ENCODE results near the gene EPB41L5. TPM values are rescaled to one million over a fixed set of nuclear protein-coding genes. Genes with fewer than 3 reads are reported as not detected.

Gene EPB41L5
- total RNA-seq, 1 experiment from 2014 or later = 34.9 TPM

DNA sequence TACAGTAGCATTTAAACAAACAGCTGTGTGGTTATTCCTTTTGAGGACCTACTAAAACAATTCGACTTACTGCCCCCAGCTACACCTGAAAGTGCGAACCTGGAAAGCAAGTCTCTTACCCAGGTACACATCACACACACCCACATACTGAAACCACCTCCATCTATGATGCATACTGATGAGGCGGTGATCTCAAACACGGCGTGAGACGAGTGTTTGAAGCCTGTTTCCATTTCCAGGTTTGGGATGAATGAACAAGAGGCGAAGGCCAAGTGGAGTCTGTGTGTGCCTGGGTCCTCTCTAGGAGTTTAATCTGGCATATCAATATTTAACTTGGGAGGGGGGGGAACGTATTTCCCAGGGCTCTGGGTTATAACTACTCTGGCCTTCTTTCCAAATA is 208.7 kb downstream of the EPB41L5 start:
- ATAC-seq (no peak), DNase-seq (ENCODE audit: low spot score) (no peak)
- peaks cover 11% of the 10 kb centered on the region for H3K4me1 Mint-ChIP-seq
- H3K27ac Mint-ChIP-seq = no peak overlapping the region
- peaks cover 11% of the 10 kb centered on the region for H3K9me3 Mint-ChIP-seq
- peak overlapping the region; percentile 34; the same call in 1 of the 2 replicates for H3K4me3 Mint-ChIP-seq
- peaks cover 48% of the 10 kb centered on the region for H3K27me3 Mint-ChIP-seq (ENCODE audit: low read depth)
- peaks cover 22% of the 10 kb centered on the region for H3K36me3 Mint-ChIP-seq
- POLR2A ChIA-PET = no interaction called here
- CTCF ChIA-PET = no interaction called here
- TF ChIP-seq MYBL2 (CRISPR knock-in tag; IDR thresholded peaks at IDR 0.05) (no peak), ELF4 (CRISPR knock-in tag; IDR thresholded peaks at IDR 0.05; ENCODE audit: low read depth) (no peak), TEAD4 (CRISPR knock-in tag; IDR thresholded peaks at IDR 0.05) (no peak), NFYB (CRISPR knock-in tag; conservative IDR thresholded peaks at IDR 0.05; ENCODE audit: low read depth) (no peak), RORB (CRISPR knock-in tag; IDR thresholded peaks at IDR 0.05) (no peak)
- TF ChIP-seq, protein P1, sequence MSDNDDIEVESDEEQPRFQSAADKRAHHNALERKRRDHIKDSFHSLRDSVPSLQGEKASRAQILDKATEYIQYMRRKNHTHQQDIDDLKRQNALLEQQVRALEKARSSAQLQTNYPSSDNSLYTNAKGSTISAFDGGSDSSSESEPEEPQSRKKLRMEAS (CRISPR knock-in tag; IDR thresholded peaks at IDR 0.05) = no peak
- TF ChIP-seq, protein P2, sequence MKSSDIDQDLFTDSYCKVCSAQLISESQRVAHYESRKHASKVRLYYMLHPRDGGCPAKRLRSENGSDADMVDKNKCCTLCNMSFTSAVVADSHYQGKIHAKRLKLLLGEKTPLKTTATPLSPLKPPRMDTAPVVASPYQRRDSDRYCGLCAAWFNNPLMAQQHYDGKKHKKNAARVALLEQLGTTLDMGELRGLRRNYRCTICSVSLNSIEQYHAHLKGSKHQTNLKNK (CRISPR knock-in tag; IDR thresholded peaks at IDR 0.05) = no peak

- Mint-ChIP-seq H3K27ac (no peak overlapping the region), H3K36me3 (peaks cover 22% of the 10 kb centered on the region), H3K9me3 (peaks cover 11% of the 10 kb centered on the region), H3K4me3 (peak overlapping the region; percentile 56), H3K4me1 (peaks cover 11% of the 10 kb centered on the region), H3K27me3 (ENCODE audit: low read depth) (peaks cover 48% of the 10 kb centered on the region)
- TF ChIP-seq TP53 (CRISPR knock-in tag; IDR thresholded peaks at IDR 0.05) (no peak), ZNF232 (CRISPR knock-in tag; IDR thresholded peaks at IDR 0.05) (no peak), E2F5 (CRISPR knock-in tag; IDR thresholded peaks at IDR 0.05) (no peak), ZNF671 (CRISPR knock-in tag; IDR thresholded peaks at IDR 0.05) (no peak), NR3C1 (CRISPR knock-in tag; conservative IDR thresholded peaks at IDR 0.05; ENCODE audit: low read depth) (no peak), FOXK1 (CRISPR knock-in tag; IDR thresholded peaks at IDR 0.05) (no peak), FOXJ3 (CRISPR knock-in tag; IDR thresholded peaks at IDR 0.05; ENCODE audit: borderline replicate concordance) (no peak), FOXP4 (CRISPR knock-in tag; IDR thresholded peaks at IDR 0.05) (no peak)
- TF ChIP-seq, protein P3, sequence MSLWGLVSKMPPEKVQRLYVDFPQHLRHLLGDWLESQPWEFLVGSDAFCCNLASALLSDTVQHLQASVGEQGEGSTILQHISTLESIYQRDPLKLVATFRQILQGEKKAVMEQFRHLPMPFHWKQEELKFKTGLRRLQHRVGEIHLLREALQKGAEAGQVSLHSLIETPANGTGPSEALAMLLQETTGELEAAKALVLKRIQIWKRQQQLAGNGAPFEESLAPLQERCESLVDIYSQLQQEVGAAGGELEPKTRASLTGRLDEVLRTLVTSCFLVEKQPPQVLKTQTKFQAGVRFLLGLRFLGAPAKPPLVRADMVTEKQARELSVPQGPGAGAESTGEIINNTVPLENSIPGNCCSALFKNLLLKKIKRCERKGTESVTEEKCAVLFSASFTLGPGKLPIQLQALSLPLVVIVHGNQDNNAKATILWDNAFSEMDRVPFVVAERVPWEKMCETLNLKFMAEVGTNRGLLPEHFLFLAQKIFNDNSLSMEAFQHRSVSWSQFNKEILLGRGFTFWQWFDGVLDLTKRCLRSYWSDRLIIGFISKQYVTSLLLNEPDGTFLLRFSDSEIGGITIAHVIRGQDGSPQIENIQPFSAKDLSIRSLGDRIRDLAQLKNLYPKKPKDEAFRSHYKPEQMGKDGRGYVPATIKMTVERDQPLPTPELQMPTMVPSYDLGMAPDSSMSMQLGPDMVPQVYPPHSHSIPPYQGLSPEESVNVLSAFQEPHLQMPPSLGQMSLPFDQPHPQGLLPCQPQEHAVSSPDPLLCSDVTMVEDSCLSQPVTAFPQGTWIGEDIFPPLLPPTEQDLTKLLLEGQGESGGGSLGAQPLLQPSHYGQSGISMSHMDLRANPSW (CRISPR knock-in tag; conservative IDR thresholded peaks at IDR 0.05; ENCODE audit: low read depth) = no peak
- ChIA-PET CTCF (interaction anchor here (0.7 to 1.2 kb wide), 9 partner anchors 10 to 91 kb away, joined by 3 to 11 read pairs (median 5); partner anchors contain the start of gene RALB), POLR2A (no interaction called here)
- no peak for ATAC-seq
- DNase-seq (ENCODE audit: low spot score) = no peak
Measured at GRCh38 chr2:120222186-120223033, 209.5 kb downstream of the EPB41L5 start.
